LNCAP (cell line): ENCODE measurements around the gene PBX1.

ENCODE experiments used
- CTCF ChIP-seq: fragments of 450-650 bp; IDR thresholded peaks from 2 replicates; pipeline ENCODE4 v1.5.1; 2017; ENCODE audit warnings: mild to moderate bottlenecking

Gene PBX1

GRCh38 chr1:164588516-164589341 lies 29.7 kb downstream of the PBX1 start:
- TF ChIP-seq CTCF = no peak

GRCh38 chr1:164589408-164589807 lies 30.4 kb downstream of the PBX1 start:
- TF ChIP-seq CTCF = no peak

GRCh38 chr1:164589961-164590507 lies 31.1 kb downstream of the PBX1 start:
- no peak for TF ChIP-seq CTCF

GRCh38 chr1:164590592-164590991 lies 31.6 kb downstream of the PBX1 start:
- no peak for TF ChIP-seq CTCF

- TF ChIP-seq CTCF = no peak
Observed at GRCh38 chr1:164591858-164592257, 32.9 kb downstream of the PBX1 start.

GRCh38 chr1:164592634-164593033 lies 33.6 kb downstream of the PBX1 start:
- no peak for TF ChIP-seq CTCF

GRCh38 chr1:164595212-164595611 lies 36.2 kb downstream of the PBX1 start:
- no peak for TF ChIP-seq CTCF
